Pancreas (tissue), 10 donors: ENCODE results near the gene TOR3A. TPM values are rescaled to one million over a fixed set of nuclear protein-coding genes. Genes with fewer than 3 reads are reported as not detected.

Source experiments
- ATAC-seq, 4 donors: fragments of 200-7000 bp; cut with Tn5 transposase; one replicate each; pipeline versions ENCODE4 v1.8.0 to v1.9.1; 2020; ENCODE audit warnings: mild to moderate bottlenecking in 4 of 4, moderate library complexity in 4 of 4
- DNase-seq, 6 donors: peaks; one replicate each; pipeline ENCODE4 v3.0.0-alpha.2; 2020
- FAIRE-seq: peaks from 2 replicates; lab custom pipeline; 2012; peaks lifted over from hg19 to GRCh38; lab: Jason Lieb, UNC
- H3K27ac ChIP-seq, 4 donors: fragments of 200-600 bp; sonication (generic); 1 replicate in 3 of 4; 2 replicates in 1 of 4; pipeline versions ENCODE4 v1.5.0 to v1.8.0; 2020
- H3K27me3 ChIP-seq, 4 donors: fragments of 200-600 bp; one replicate each; pipeline ENCODE4 v1.8.0; 2021
- H3K36me3 ChIP-seq, 3 donors: fragments of 200-600 bp; sonication (generic) in 1 of 3; one replicate each; pipeline versions ENCODE4 v1.5.0 to v1.8.0; 2020 to 2021
- H3K4me1 ChIP-seq, 3 donors: fragments of 200-600 bp; one replicate each; pipeline ENCODE4 v1.8.0; 2021
- H3K4me3 ChIP-seq, 4 donors: fragments of 200-600 bp; sonication (generic) in 2 of 4; one replicate each; pipeline versions ENCODE4 v1.5.0 to v1.8.0; 2020 to 2021
- H3K9me3 ChIP-seq, 4 donors: fragments of 200-600 bp; one replicate each; pipeline ENCODE4 v1.8.0; 2021
- CTCF ChIP-seq, 4 donors: fragments of 200-600 bp; sonication (generic) in 3 of 4; IDR thresholded peaks; one replicate each; pipeline versions ENCODE4 v1.5.0 to v1.8.0; 2021; ENCODE audit warnings: antibody characterized with exemption in 4 of 4
- whole genome bisulfite sequencing, 2 donors: extraction: QIAGEN DNeasy Blood & Tissue Kit; methylation state at CpG; one replicate each; pipeline ENCODE4 v1.1.7; 2013; 5-methylcytosine and 5-hydroxymethylcytosine counted together
- intact Hi-C, 3 donors: fragments of 100-400 bp; cut with DNase I; formaldehyde crosslinking; loops; one replicate each; pipeline versions ENCODE4 v1.11.1 to v1.14.2; 2022
- polyA plus RNA-seq, 2 donors: library from polyadenylated mRNA; stranded (reverse); fragments of 200-250 nt; gene quantifications; one replicate each; pipeline ENCODE4 v1.2.3, GENCODE V29; 2013
- total RNA-seq, 6 donors: library from RNA; stranded (reverse); fragmentation: NEBNext Ultra II Directional in 4 of 6; extraction: Animal tissue kit (Norgen Biotek cat#: 25700) in 4 of 6; gene quantifications; one replicate each; pipeline versions ENCODE4 v1.2.1 to v1.2.4, GENCODE V29; 2021 to 2023
- donor health status: healthy with polysubstance abuse.
- donor health status: DM: no; HTN: no; CAD: no; lungs with moderate emphysema.
- donor health status: DM: no; HTN: no; CAD: no.
- donor health status: control.
- donor health status: control.
- donor health status: Bipolar disorder and iron deficiency.
- donor health status: DM: yes; HTN: yes; CAD: no.
- donor health status: DM: no; HTN: no; CAD: no.
- donor health status: DM: no; HTN: no; CAD: no.
- donor health status: DM: yes; HTN: yes; CAD: no.

TOR3A gene
- total and polyA plus RNA-seq, 8 donors = 8.3 to 20.0 (median 13.1) TPM

DNA sequence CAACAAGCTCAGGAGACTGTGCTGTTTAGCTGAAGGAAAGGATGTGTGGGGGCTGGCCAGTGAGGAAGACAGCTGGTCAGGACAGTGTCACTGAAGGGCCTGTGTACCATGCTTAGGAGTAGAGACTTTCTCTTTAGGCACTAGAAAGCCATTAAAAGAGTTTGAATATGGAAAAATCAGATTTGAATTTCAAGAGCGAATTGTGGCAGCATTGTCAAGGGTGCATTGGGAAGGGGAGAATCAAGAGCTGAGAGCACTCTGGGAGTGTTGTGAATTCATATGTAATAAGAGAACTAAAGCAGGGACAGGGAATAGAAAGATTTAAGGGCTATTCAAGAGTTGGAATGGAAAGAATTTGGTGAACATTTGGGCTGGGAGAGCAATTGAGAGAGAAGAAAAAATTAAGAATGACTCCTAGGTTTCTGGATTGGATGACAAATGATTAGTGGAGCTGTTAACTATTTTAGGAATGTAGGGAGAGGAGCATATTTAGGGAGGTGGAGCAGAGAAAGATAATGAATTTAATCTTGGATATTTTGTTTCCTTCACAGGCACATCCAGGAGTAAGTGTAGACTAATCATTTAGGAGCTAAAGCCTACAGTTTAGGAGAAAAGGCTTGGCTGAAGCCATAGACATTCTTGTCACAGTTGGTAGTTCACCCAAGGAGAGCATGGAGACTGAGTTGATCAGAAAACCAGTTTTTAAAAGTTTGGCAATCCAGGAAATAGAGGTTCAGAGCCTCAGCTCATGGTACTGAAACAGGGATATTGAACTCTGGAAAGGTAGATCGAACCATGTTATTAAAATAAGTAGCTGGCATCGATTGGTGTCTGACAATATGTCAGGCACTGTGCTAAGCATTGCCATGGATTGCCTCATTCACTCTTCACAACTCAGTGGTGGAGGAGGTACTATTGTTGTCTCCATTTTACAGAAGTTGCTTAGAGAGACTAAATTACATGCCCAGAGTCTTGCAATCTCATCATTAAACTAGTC lies 23.1 kb upstream of the TOR3A start:
- ATAC-seq (no peak), FAIRE-seq (no peak), DNase-seq (no peak)
- H3K36me3 ChIP-seq = peaks cover 0 to 8% (median 0%) of the 10 kb centered on the region in 3 donors
- WGBS, 2 donors = 96 to 97% methylated on average over 3 of the region's 3 CpGs
- no peaks in the 10 kb centered on the region for H3K9me3 ChIP-seq
- no peak overlapping the region for H3K27ac ChIP-seq
- H3K27me3 ChIP-seq = no peaks in the 10 kb centered on the region
- no peak for TF ChIP-seq CTCF (IDR thresholded peaks at IDR 0.05)
- H3K4me3 ChIP-seq = no peak overlapping the region
- no peaks in the 10 kb centered on the region for H3K4me1 ChIP-seq
- intact Hi-C loops = no loop called here

GRCh38 chr1:179061360-179062282 lies 20.2 kb upstream of the TOR3A start:
- DNase-seq (no peak), ATAC-seq (no peak), FAIRE-seq (no peak)
- intact Hi-C loops = no loop called here
- Histone ChIP-seq H3K27me3 (no peaks in the 10 kb centered on the region), H3K4me1 (no peaks in the 10 kb centered on the region), H3K36me3 (peaks cover 0 to 11% (median 0%) of the 10 kb centered on the region in 3 donors), H3K4me3 (no peak overlapping the region), H3K27ac (no peak overlapping the region), H3K9me3 (no peaks in the 10 kb centered on the region)
- 94 to 95% methylated on average over 8 of the region's 8 CpGs for WGBS, 2 donors
- TF ChIP-seq CTCF (IDR thresholded peaks at IDR 0.05) = no peak

- DNase-seq (no peak), ATAC-seq (no peak), FAIRE-seq (no peak)
- no peak for TF ChIP-seq CTCF (IDR thresholded peaks at IDR 0.05)
- Histone ChIP-seq H3K27ac (no peak overlapping the region), H3K9me3 (no peaks in the 10 kb centered on the region), H3K4me3 (no peak overlapping the region), H3K36me3 (peaks cover 0 to 17% (median 0%) of the 10 kb centered on the region in 3 donors), H3K27me3 (no peaks in the 10 kb centered on the region), H3K4me1 (no peaks in the 10 kb centered on the region)
- 93 to 95% methylated on average over 4 of the region's 4 CpGs for WGBS, 2 donors
- intact Hi-C loops = no loop called here
Observed at GRCh38 chr1:179066471-179066870, 15.4 kb upstream of the TOR3A start.

- no peak for FAIRE-seq
- no peak for ATAC-seq
- Histone ChIP-seq H3K4me3 (no peak overlapping the region), H3K9me3 (no peaks in the 10 kb centered on the region), H3K36me3 (no peaks in the 10 kb centered on the region), H3K27ac (no peak overlapping the region), H3K4me1 (peaks cover 0 to 7% (median 0%) of the 10 kb centered on the region in 3 donors), H3K27me3 (no peaks in the 10 kb centered on the region)
- TF ChIP-seq CTCF (IDR thresholded peaks at IDR 0.05) = no peak
- WGBS, 2 donors = 81 to 82% methylated on average over 7 of the region's 7 CpGs
- intact Hi-C loops = no loop called here
- no peak for DNase-seq
Observed at GRCh38 chr1:179077396-179077795, 4.5 kb upstream of the TOR3A start.
